Brain microvascular endothelial cell (primary cell): Measurements from ENCODE around the gene DUSP18.
A peak's percentile ranks its signal among the peaks of the same experiment; 100 is the strongest.

Experiments
- DNase-seq: peaks from one replicate; pipeline ENCODE4 v3.0.0-alpha.2; 2020
- H3K27ac ChIP-seq: fragments of 250-450 bp; sonication (Bioruptor Pico); 2 replicates; pipeline ENCODE4 v1.5.1; 2020; ENCODE audit warnings: mild to moderate bottlenecking, moderate library complexity
- H3K27me3 ChIP-seq: fragments of 250-450 bp; sonication (Bioruptor Pico); replicated peaks from 2 replicates; pipeline ENCODE4 v1.5.1; 2020; ENCODE audit warnings: mild to moderate bottlenecking
- H3K36me3 ChIP-seq: fragments of 250-450 bp; sonication (Bioruptor Pico); replicated peaks from 2 replicates; pipeline ENCODE4 v1.5.1; 2020; ENCODE audit warnings: mild to moderate bottlenecking
- H3K4me3 ChIP-seq: 2 replicates; pipeline ENCODE4 v1.5.1; 2011; ENCODE audit warnings: low read depth, mild to moderate bottlenecking, control low read depth, low read length, moderate library complexity
- in situ Hi-C: cut with HindIII; loops from 2 replicates; pipeline ENCODE4 v1.10.0; 2017; ENCODE audit warnings: low sequenced_read_pairs, low pct_ligation_motif_present
- TF ChIP-seq, protein P1 (sequence below): IDR thresholded peaks from 2 replicates; pipeline ENCODE4 v1.5.1; 2011; ENCODE audit warnings: low read depth, mild to moderate bottlenecking, moderate library complexity, low read length, control low read depth, inconsistent platforms; ENCODE audit errors: missing control alignments

Gene DUSP18

DNA sequence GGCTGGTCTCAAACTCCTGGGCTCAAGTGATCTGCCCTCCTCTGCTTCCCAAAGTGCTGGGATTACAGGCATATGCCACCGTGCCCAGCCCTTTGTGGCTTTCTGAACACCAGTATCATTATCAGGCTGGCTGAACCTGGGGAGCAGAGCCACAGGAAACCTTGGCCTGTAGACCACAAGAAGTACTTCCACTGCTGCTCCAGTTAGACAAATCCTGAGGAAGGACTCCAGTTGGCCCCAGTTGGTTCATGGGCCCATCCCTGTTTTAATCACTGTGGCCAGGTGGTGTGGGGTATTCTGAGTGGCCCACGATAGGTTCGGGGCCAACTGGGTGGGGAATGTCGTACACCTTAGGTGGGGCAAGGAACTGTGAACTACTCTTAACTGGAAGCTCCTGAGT lies 5.5 kb upstream of the DUSP18 start:
- in situ Hi-C loops, result no loop called here
- TF ChIP-seq, protein P1, sequence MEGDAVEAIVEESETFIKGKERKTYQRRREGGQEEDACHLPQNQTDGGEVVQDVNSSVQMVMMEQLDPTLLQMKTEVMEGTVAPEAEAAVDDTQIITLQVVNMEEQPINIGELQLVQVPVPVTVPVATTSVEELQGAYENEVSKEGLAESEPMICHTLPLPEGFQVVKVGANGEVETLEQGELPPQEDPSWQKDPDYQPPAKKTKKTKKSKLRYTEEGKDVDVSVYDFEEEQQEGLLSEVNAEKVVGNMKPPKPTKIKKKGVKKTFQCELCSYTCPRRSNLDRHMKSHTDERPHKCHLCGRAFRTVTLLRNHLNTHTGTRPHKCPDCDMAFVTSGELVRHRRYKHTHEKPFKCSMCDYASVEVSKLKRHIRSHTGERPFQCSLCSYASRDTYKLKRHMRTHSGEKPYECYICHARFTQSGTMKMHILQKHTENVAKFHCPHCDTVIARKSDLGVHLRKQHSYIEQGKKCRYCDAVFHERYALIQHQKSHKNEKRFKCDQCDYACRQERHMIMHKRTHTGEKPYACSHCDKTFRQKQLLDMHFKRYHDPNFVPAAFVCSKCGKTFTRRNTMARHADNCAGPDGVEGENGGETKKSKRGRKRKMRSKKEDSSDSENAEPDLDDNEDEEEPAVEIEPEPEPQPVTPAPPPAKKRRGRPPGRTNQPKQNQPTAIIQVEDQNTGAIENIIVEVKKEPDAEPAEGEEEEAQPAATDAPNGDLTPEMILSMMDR, result no peak

DNA sequence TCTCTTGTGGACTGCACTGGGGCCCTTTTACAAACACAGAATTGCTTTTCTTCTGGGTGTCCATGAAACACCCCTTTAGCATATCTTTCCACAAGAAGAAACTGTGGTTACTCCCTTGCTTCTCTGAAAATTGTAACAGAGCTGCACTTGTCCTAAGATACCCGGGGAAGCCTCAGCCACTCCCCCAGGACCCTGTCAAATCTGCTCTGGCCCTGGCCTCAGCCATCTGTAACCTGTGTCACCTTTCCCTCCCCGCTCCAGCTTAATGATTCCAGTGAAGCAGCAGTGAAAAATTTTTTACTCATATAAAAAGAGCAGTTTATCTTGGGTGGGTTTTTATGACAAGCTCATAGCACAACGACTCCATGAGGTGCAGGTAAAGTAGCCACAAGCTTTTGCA lies 3.4 kb upstream of the DUSP18 start:
- Histone ChIP-seq H3K27me3 (no peaks in the 10 kb centered on the region), H3K27ac (no peak overlapping the region), H3K4me3 (no peak overlapping the region), H3K36me3 (no peaks in the 10 kb centered on the region)
- TF ChIP-seq, protein P1, result no peak
- DNase-seq, result no peak
- in situ Hi-C loops, result no loop called here

More for the DNA sequence above, 5.5 kb upstream of the DUSP18 start:
- Histone ChIP-seq H3K27me3 (no peaks in the 10 kb centered on the region), H3K4me3 (no peak overlapping the region), H3K27ac (no peak overlapping the region), H3K36me3 (no peaks in the 10 kb centered on the region)
- DNase-seq, result no peak

DNA sequence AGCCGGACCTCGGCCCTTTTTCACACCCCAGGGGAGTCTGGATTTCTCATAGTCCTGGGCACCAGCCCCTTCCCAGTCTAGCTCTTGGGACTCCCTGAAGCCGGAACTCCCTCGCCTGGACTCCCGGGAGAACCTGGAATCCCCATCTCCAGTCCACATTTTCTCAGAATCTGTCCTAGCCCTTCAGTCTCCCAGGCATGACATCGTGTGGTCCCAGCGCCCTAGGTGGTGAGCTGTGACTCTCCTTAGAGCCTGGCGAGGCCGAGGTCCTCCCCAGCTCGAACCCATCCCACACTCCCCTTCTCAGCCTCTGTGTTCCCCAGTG lies 673 bp upstream of the DUSP18 start:
- no peak overlapping the region for H3K27ac ChIP-seq
- TF ChIP-seq, protein P1, result no peak
- no peak for DNase-seq

DNA sequence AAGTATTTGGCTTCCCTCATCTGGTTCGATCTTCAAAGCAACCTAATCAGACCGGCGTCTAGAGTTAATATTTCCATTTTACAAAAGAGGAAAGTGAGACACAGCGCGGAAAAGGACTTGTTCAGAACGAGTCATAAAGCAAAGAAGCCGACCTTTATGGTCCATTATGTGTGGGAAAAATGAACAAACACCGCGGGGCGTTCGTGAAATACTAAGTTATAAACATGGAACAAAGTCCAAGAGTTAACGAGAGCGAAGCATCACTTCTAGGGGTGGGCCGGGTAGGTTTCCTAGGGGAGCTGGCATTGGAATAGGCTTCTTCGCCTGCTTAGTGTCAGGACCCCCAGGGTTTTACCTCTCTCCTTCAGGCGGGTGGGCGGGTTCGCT lies 575 bp downstream of the DUSP18 start:
- Histone ChIP-seq H3K27ac (no peak overlapping the region), H3K27me3 (no peaks in the 10 kb centered on the region), H3K4me3 (peak overlapping the region; percentile 83), H3K36me3 (peaks cover 7% of the 10 kb centered on the region)
- in situ Hi-C loops, result no loop called here
- TF ChIP-seq, protein P1, result no peak
- DNase-seq, result no peak

More for the DNA sequence above, 673 bp upstream of the DUSP18 start:
- in situ Hi-C loops, result no loop called here
- Histone ChIP-seq H3K4me3 (peak overlapping the region; percentile 83), H3K27me3 (no peaks in the 10 kb centered on the region), H3K36me3 (peaks cover 3% of the 10 kb centered on the region)

DNA sequence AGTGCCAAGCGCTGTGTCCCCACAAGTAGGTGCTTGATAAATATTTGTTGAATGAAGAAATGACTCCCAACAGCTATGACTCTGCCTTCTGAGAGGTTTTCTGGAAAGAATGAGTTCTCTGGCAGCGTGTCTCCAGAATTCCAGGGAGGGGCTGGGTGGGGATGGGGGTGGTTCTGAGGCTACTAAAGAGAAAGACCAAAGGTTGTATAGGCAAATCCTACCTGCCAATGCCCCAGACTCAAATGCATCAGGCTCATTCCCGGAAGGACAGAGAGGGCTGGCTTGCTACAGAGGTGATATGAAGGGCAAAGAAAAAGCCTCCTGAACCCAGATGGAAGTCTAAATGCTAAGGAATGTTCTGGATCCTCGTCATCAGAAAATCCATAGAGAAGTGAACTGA lies 1.9 kb downstream of the DUSP18 start:
- no peaks in the 10 kb centered on the region for H3K27me3 ChIP-seq
- H3K36me3 ChIP-seq, result peaks cover 7% of the 10 kb centered on the region
- in situ Hi-C loops, result no loop called here
- no peak for DNase-seq
- no peak overlapping the region for H3K27ac ChIP-seq
- no peak overlapping the region for H3K4me3 ChIP-seq
- TF ChIP-seq, protein P1, result no peak

GRCh38 chr22:30665266-30665665 lies 2.4 kb downstream of the DUSP18 start:
- TF ChIP-seq, protein P1, result no peak
- no peak for DNase-seq
- in situ Hi-C loops, result no loop called here
- Histone ChIP-seq H3K4me3 (no peak overlapping the region), H3K27ac (no peak overlapping the region), H3K27me3 (no peaks in the 10 kb centered on the region), H3K36me3 (peaks cover 7% of the 10 kb centered on the region)
